K562 (cell line): Measurements from ENCODE around the gene UTP14A. TPM values are rescaled to one million over a fixed set of nuclear protein-coding genes. Genes with fewer than 3 reads are reported as not detected.

Experiments
- CTBP1 ChIP-seq: fragments of 450-650 bp; IDR thresholded peaks from 2 replicates; pipeline ENCODE4 v1.6.1; 2016; ENCODE audit warnings: borderline replicate concordance
- DPF2 ChIP-seq: fragments of 450-650 bp; IDR thresholded peaks from 2 replicates; pipeline ENCODE4 v1.6.1; 2016
- ESRRB ChIP-seq: fragments of 250-450 bp; sonication (Bioruptor Pico); IDR thresholded peaks from 2 replicates; pipeline ENCODE4 v1.5.0; 2020; ENCODE audit warnings: mild to moderate bottlenecking, moderate library complexity, borderline replicate concordance
- FOXJ3 ChIP-seq: sonication (generic); formaldehyde crosslinking; IDR thresholded peaks from 2 replicates; pipeline ENCODE4 v1.4.0; 2020; ENCODE audit warnings: mild to moderate bottlenecking, missing genetic modification reagents
- HOXB6 ChIP-seq: fragments of 250-450 bp; sonication (Bioruptor Pico); IDR thresholded peaks from 2 replicates; pipeline ENCODE4 v1.5.1; 2022; ENCODE audit warnings: mild to moderate bottlenecking, borderline replicate concordance
- IRF2 ChIP-seq: sonication (generic); formaldehyde crosslinking; IDR thresholded peaks from 2 replicates; pipeline ENCODE4 v1.8.1; 2022; ENCODE audit warnings: mild to moderate bottlenecking, missing genetic modification reagents
- JUND ChIP-seq, 2 experiments: IDR thresholded peaks; 2 replicates in 1 of 2; 3 replicates in 1 of 2; pipeline ENCODE4 v1.6.1; 2011; ENCODE audit warnings: borderline replicate concordance in 2 of 2, low read depth in 2 of 2, low read length in 2 of 2, improper control_type of control experiment in 1 of 2, missing biosample characterization in 1 of 2, missing genetic modification characterization in 1 of 2, missing genetic modification reagents in 1 of 2
- MEF2D ChIP-seq: conservative IDR thresholded peaks from 2 replicates; pipeline ENCODE4 v1.6.1; 2016; ENCODE audit warnings: low read depth, missing genetic modification characterization, missing compliant biosample characterization
- NCOA2 ChIP-seq, 2 experiments: fragments of 450-650 bp; IDR thresholded peaks; 2 replicates each; pipeline ENCODE4 v1.6.1; 2018; ENCODE audit warnings: mild to moderate bottlenecking in 2 of 2, moderate library complexity in 1 of 2; ENCODE audit not compliant: partially characterized antibody in 2 of 2
- POLR2A ChIP-seq: fragments of 450-650 bp; conservative IDR thresholded peaks from 2 replicates; pipeline ENCODE4 v1.6.1; 2016
- POLR2G ChIP-seq: fragments of 200-400 bp; formaldehyde crosslinking; IDR thresholded peaks from 2 replicates; pipeline ENCODE4 v1.6.1; 2017; ENCODE audit warnings: low read depth, mild to moderate bottlenecking, antibody characterized with exemption, low read length, moderate library complexity
- SLC30A9 ChIP-seq: fragments of 250-450 bp; sonication (Bioruptor Pico); IDR thresholded peaks from 2 replicates; pipeline ENCODE4 v1.8.0; 2022; ENCODE audit warnings: mild to moderate bottlenecking, moderate library complexity
- SPI1 ChIP-seq: IDR thresholded peaks from 2 replicates; pipeline ENCODE4 v1.6.1; 2011; ENCODE audit warnings: low read depth, low read length, control low read depth, borderline replicate concordance
- TBP ChIP-seq: optimal IDR thresholded peaks from 2 replicates; pipeline ENCODE3; 2011; ENCODE audit warnings: low read depth, low read length, improper control_type of control experiment
- ZBTB1 ChIP-seq: sonication (generic); formaldehyde crosslinking; IDR thresholded peaks from 2 replicates; pipeline ENCODE4 v1.8.1; 2023; ENCODE audit warnings: missing genetic modification reagents, low read depth, mild to moderate bottlenecking, borderline replicate concordance
- ZNF212 ChIP-seq: fragments of 450-650 bp; formaldehyde crosslinking; IDR thresholded peaks from 2 replicates; pipeline ENCODE4 v1.4.0; 2020; ENCODE audit warnings: mild to moderate bottlenecking
- ZNF695 ChIP-seq: fragments of 450-650 bp; formaldehyde crosslinking; IDR thresholded peaks from 2 replicates; pipeline ENCODE4 v1.4.0; 2020; ENCODE audit warnings: mild to moderate bottlenecking, moderate library complexity
- ZNF717 ChIP-seq: fragments of 250-450 bp; sonication (Bioruptor Pico); IDR thresholded peaks from 2 replicates; pipeline ENCODE4 v1.5.0; 2021
- polyA plus RNA-seq, 8 experiments: library from polyadenylated mRNA; depleted of rRNA in 4 of 8; stranded (reverse) in 5 of 8; unstranded in 3 of 8; fragments of >200 nt; fragmentation: Nextera tagmentation in 2 of 8; fragmentation: Illumina TruSeq in 1 of 8; extraction: Ambion mirVana in 2 of 8; extraction: Trizol in 1 of 8; gene quantifications; 2 replicates each; pipeline versions ENCODE4 v1.2.1 to v1.2.3, GENCODE V29; 2011 to 2014; ENCODE audit warnings: inconsistent platforms in 1 of 8, missing spikeins in 1 of 8
- total RNA-seq, 7 experiments: library from RNA; depleted of rRNA in 6 of 7; stranded (reverse); fragments of >200 nt in 6 of 7; fragmentation: Illumina TruSeq in 2 of 7; extraction: Trizol in 2 of 7; gene quantifications; 2 replicates each; pipeline versions ENCODE4 v1.2.1 to v1.2.3, GENCODE V29; 2011 to 2021; ENCODE audit warnings: low replicate concordance in 1 of 7
- TF ChIP-seq, protein P1 (sequence below): sonication (generic); formaldehyde crosslinking; IDR thresholded peaks from 2 replicates; pipeline ENCODE4 v1.8.1; 2023; ENCODE audit warnings: mild to moderate bottlenecking, missing genetic modification reagents, moderate library complexity
- TF ChIP-seq, protein P2 (sequence below): conservative IDR thresholded peaks from 2 replicates; pipeline ENCODE4 v1.6.1; 2011; ENCODE audit warnings: low read depth, mild to moderate bottlenecking, low read length; ENCODE audit not compliant: control insufficient read depth
- TF ChIP-seq, protein P3 (sequence below): sonication (generic); formaldehyde crosslinking; IDR thresholded peaks from 2 replicates; pipeline ENCODE4 v1.8.0; 2022; ENCODE audit warnings: missing genetic modification reagents, mild to moderate bottlenecking, borderline replicate concordance
- TF ChIP-seq, protein P4 (sequence below): fragments of 250-450 bp; sonication (Bioruptor Pico); IDR thresholded peaks from 2 replicates; pipeline ENCODE4 v1.4.0; 2020; ENCODE audit warnings: borderline replicate concordance

UTP14A gene
- total and polyA plus RNA-seq, 9 of the 15 experiments (the other 6 are each of a cell fraction or from before 2014, with no cell fraction given) = 30.5 to 91.0 (median 64.1) TPM

DNA sequence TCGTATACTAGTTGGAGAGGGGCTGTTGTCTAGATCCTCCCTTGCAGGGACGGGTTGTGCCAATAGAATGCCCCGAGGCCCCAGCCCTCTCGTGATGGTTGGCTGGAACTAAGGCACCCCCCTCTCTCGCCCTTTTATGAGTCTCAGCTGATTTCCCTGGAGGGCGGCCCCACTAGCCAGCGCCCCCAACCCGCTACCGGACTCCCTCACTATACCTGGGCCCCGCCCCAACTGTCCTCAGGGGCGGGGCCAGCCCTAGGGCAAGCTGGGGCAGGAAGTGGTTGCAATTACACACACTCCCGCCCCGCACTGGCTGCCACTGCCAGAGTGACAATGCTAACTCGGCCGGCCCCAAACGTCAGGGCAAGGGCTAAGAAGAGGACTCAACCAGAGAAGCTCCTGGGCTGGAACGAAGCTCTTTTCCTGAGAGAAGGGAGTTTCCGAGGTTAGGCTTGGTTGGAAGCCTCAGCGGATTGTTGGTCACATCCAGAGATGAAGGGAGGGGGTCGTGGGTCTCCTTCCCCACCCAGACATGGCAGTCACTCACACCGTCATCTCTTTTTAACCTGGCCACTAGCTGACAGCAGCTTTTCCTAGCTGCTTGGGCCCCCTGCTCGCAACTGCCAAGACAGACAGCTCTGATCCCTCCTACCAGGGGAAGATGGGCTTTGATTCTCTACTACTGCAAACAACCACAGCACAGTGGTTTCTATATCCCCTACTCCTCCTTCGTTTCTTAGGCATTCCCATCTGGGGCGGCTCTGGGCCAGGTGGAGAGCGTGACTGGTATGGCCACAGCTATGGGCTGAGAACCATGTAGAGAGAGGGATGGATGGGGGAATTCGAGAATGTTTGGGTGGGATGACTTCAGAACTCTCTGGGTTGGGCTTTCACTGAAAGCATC is 55.5 kb downstream of the UTP14A start (continued):
- TF ChIP-seq JUND (IDR thresholded peaks at IDR 0.05; ENCODE audit: borderline replicate concordance, low read depth, low read length) = 0 out of 2 replicates have a peak, but pooled peaks have one; percentile 31
- peak; percentile 27; the same call in 1 of the 3 replicates for TF ChIP-seq JUND (tag; IDR thresholded peaks at IDR 0.05; ENCODE audit: borderline replicate concordance, low read depth, low read length)
- TF ChIP-seq ZBTB1 (CRISPR knock-in tag) = no peak
- TF ChIP-seq DPF2 = 0 out of 2 replicates have a peak, but pooled peaks have one; percentile 56
- peak; percentile 38; the same call in 1 of the 2 replicates for TF ChIP-seq CTBP1
- peak; percentile 89 for TF ChIP-seq POLR2G
- no peak for TF ChIP-seq HOXB6 (CRISPR knock-in tag)
- no peak for TF ChIP-seq NCOA2 (IDR thresholded peaks at IDR 0.05; ENCODE audit: partially characterized antibody in 2 of 2)
- TF ChIP-seq TBP = peak; percentile 85
- TF ChIP-seq SLC30A9 (CRISPR knock-in tag) = no peak
- TF ChIP-seq SPI1 = peak; percentile 70
- TF ChIP-seq, protein P1, sequence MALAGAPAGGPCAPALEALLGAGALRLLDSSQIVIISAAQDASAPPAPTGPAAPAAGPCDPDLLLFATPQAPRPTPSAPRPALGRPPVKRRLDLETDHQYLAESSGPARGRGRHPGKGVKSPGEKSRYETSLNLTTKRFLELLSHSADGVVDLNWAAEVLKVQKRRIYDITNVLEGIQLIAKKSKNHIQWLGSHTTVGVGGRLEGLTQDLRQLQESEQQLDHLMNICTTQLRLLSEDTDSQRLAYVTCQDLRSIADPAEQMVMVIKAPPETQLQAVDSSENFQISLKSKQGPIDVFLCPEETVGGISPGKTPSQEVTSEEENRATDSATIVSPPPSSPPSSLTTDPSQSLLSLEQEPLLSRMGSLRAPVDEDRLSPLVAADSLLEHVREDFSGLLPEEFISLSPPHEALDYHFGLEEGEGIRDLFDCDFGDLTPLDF (CRISPR knock-in tag) = no peak
- no peak for TF ChIP-seq ZNF695 (CRISPR knock-in tag)
- TF ChIP-seq ESRRB (CRISPR knock-in tag) = no peak
- no peak for TF ChIP-seq MEF2D
- TF ChIP-seq, protein P2, sequence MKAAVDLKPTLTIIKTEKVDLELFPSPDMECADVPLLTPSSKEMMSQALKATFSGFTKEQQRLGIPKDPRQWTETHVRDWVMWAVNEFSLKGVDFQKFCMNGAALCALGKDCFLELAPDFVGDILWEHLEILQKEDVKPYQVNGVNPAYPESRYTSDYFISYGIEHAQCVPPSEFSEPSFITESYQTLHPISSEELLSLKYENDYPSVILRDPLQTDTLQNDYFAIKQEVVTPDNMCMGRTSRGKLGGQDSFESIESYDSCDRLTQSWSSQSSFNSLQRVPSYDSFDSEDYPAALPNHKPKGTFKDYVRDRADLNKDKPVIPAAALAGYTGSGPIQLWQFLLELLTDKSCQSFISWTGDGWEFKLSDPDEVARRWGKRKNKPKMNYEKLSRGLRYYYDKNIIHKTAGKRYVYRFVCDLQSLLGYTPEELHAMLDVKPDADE = peak; percentile 67
- no peak for TF ChIP-seq ZNF717
- TF ChIP-seq, protein P3, sequence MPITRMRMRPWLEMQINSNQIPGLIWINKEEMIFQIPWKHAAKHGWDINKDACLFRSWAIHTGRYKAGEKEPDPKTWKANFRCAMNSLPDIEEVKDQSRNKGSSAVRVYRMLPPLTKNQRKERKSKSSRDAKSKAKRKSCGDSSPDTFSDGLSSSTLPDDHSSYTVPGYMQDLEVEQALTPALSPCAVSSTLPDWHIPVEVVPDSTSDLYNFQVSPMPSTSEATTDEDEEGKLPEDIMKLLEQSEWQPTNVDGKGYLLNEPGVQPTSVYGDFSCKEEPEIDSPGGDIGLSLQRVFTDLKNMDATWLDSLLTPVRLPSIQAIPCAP = no peak
- TF ChIP-seq POLR2A = peak; percentile 89
- TF ChIP-seq, protein P4, sequence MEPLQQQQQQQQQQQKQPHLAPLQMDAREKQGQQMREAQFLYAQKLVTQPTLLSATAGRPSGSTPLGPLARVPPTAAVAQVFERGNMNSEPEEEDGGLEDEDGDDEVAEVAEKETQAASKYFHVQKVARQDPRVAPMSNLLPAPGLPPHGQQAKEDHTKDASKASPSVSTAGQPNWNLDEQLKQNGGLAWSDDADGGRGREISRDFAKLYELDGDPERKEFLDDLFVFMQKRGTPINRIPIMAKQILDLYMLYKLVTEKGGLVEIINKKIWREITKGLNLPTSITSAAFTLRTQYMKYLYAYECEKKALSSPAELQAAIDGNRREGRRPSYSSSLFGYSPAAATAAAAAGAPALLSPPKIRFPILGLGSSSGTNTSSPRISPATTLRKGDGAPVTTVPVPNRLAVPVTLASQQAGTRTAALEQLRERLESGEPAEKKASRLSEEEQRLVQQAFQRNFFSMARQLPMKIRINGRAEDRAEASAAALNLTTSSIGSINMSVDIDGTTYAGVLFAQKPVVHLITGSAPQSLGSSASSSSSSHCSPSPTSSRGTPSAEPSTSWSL = no peak
- TF ChIP-seq IRF2 (CRISPR knock-in tag) = no peak
- TF ChIP-seq ZNF212 (CRISPR knock-in tag) = no peak
- TF ChIP-seq FOXJ3 (CRISPR knock-in tag) = no peak
